ENCODE results near the gene ACTL7B. TPM values are rescaled to one million over a fixed set of nuclear protein-coding genes. Genes with fewer than 3 reads are reported as not detected.
"Not testable (repeated sequence)": the region's sequence is repeated elsewhere in the genome, so short reads cannot be mapped to it uniquely, and the experiment has no call there.

ACTL7B gene, protein sequence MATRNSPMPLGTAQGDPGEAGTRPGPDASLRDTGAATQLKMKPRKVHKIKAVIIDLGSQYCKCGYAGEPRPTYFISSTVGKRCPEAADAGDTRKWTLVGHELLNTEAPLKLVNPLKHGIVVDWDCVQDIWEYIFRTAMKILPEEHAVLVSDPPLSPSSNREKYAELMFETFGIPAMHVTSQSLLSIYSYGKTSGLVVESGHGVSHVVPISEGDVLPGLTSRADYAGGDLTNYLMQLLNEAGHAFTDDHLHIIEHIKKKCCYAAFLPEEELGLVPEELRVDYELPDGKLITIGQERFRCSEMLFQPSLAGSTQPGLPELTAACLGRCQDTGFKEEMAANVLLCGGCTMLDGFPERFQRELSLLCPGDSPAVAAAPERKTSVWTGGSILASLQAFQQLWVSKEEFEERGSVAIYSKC
- total RNA-seq, result not detected

- Histone ChIP-seq H3K36me3 (ENCODE audit: control insufficient read depth in 3 of 3, insufficient read depth in 3 of 3, low read length in 3 of 3) (no peaks in the 10 kb centered on the region), H3K4me3 (ENCODE audit: low read length in 3 of 3) (no peak within 1 kb of the TSS), H3K27ac (ENCODE audit: low read depth, low read length) (no peak within 1 kb of the TSS), H3K4me1 (ENCODE audit: control insufficient read depth in 3 of 3, insufficient read depth in 3 of 3, low read length in 3 of 3) (no peaks in the 10 kb centered on the region), H3K9ac (ENCODE audit: low read depth in 1 of 3, low read length in 3 of 3) (no peak within 1 kb of the TSS), H3K9me3 (ENCODE audit: control insufficient read depth in 3 of 3, low read length in 3 of 3) (no peaks in the 10 kb centered on the region), H3K27me3 (ENCODE audit: control insufficient read depth in 3 of 3, insufficient read depth in 3 of 3, low read length in 3 of 3) (peaks cover 3 to 5% (median 4%) of the 10 kb centered on the region in 3 donors)
Observed at GRCh38 chr9:108855888-108856287, at the start of gene ACTL7B. Gene ACTL7B (minus strand): TSS chr9:108855986. CDS start chr9:108855930, 56 bp downstream.

GRCh38 chr9:108905494-108905893 lies 49.7 kb upstream of the ACTL7B start:
- H3K36me3 ChIP-seq (ENCODE audit: control insufficient read depth in 3 of 3, insufficient read depth in 3 of 3, low read length in 3 of 3), result peaks cover 36 to 74% (median 74%) of the 10 kb centered on the region in 3 donors
- no peak overlapping the region for H3K9ac ChIP-seq (ENCODE audit: low read depth in 1 of 3, low read length in 3 of 3)
- no peaks in the 10 kb centered on the region for H3K27me3 ChIP-seq (ENCODE audit: control insufficient read depth in 3 of 3, insufficient read depth in 3 of 3, low read length in 3 of 3)
- no peaks in the 10 kb centered on the region for H3K4me1 ChIP-seq (ENCODE audit: control insufficient read depth in 3 of 3, insufficient read depth in 3 of 3, low read length in 3 of 3)
- H3K4me3 ChIP-seq (ENCODE audit: low read length in 3 of 3), result no peak overlapping the region
- no peak overlapping the region for H3K27ac ChIP-seq (ENCODE audit: low read depth, low read length)
- H3K9me3 ChIP-seq (ENCODE audit: control insufficient read depth in 3 of 3, low read length in 3 of 3), result no peaks in the 10 kb centered on the region

DNA sequence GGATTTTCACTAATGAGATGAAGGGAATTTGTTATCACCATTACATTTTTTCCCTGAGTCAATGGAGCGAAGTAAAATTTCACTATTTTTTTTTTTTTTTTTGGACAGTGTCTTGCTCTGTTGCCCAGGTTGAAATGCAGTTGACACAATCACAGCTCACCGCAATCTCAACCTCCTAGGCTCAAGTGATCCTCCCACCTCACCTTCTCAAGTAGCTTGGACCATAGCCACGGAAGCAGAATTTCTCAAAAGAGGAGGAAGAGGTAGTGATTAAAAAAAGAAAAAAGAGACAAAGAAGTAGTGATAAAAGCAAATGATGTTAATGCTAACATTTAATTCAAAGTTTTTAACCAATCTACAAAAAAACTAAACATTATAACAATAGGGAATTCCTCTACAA lies 48.4 kb upstream of the ACTL7B start:
- no peak overlapping the region for H3K9ac ChIP-seq (ENCODE audit: low read depth in 1 of 3, low read length in 3 of 3)
- no peaks in the 10 kb centered on the region for H3K4me1 ChIP-seq (ENCODE audit: control insufficient read depth in 3 of 3, insufficient read depth in 3 of 3, low read length in 3 of 3)
- no peaks in the 10 kb centered on the region for H3K27me3 ChIP-seq (ENCODE audit: control insufficient read depth in 3 of 3, insufficient read depth in 3 of 3, low read length in 3 of 3)
- peaks cover 40 to 75% (median 73%) of the 10 kb centered on the region in 3 donors for H3K36me3 ChIP-seq (ENCODE audit: control insufficient read depth in 3 of 3, insufficient read depth in 3 of 3, low read length in 3 of 3)
- no peaks in the 10 kb centered on the region for H3K9me3 ChIP-seq (ENCODE audit: control insufficient read depth in 3 of 3, low read length in 3 of 3)
- H3K27ac ChIP-seq (ENCODE audit: low read depth, low read length), result no peak overlapping the region
- H3K4me3 ChIP-seq (ENCODE audit: low read length in 3 of 3), result no peak overlapping the region

GRCh38 chr9:108903420-108904103 lies 47.8 kb upstream of the ACTL7B start:
- no peaks in the 10 kb centered on the region for H3K4me1 ChIP-seq (ENCODE audit: control insufficient read depth in 3 of 3, insufficient read depth in 3 of 3, low read length in 3 of 3)
- H3K27ac ChIP-seq (ENCODE audit: low read depth, low read length), result no peak overlapping the region
- H3K4me3 ChIP-seq (ENCODE audit: low read length in 3 of 3), result no peak overlapping the region
- H3K9ac ChIP-seq (ENCODE audit: low read depth in 1 of 3, low read length in 3 of 3), result no peak overlapping the region
- no peaks in the 10 kb centered on the region for H3K9me3 ChIP-seq (ENCODE audit: control insufficient read depth in 3 of 3, low read length in 3 of 3)
- peaks cover 37 to 72% (median 70%) of the 10 kb centered on the region in 3 donors for H3K36me3 ChIP-seq (ENCODE audit: control insufficient read depth in 3 of 3, insufficient read depth in 3 of 3, low read length in 3 of 3)
- no peaks in the 10 kb centered on the region for H3K27me3 ChIP-seq (ENCODE audit: control insufficient read depth in 3 of 3, insufficient read depth in 3 of 3, low read length in 3 of 3)

- H3K9ac ChIP-seq (ENCODE audit: low read depth in 1 of 3, low read length in 3 of 3), result no peak overlapping the region
- H3K36me3 ChIP-seq (ENCODE audit: control insufficient read depth in 3 of 3, insufficient read depth in 3 of 3, low read length in 3 of 3), result peaks cover 36 to 70% (median 70%) of the 10 kb centered on the region in 3 donors
- no peaks in the 10 kb centered on the region for H3K4me1 ChIP-seq (ENCODE audit: control insufficient read depth in 3 of 3, insufficient read depth in 3 of 3, low read length in 3 of 3)
- H3K9me3 ChIP-seq (ENCODE audit: control insufficient read depth in 3 of 3, low read length in 3 of 3), result no peaks in the 10 kb centered on the region
- no peak overlapping the region for H3K4me3 ChIP-seq (ENCODE audit: low read length in 3 of 3)
- H3K27ac ChIP-seq (ENCODE audit: low read depth, low read length), result no peak overlapping the region
- no peaks in the 10 kb centered on the region for H3K27me3 ChIP-seq (ENCODE audit: control insufficient read depth in 3 of 3, insufficient read depth in 3 of 3, low read length in 3 of 3)
Observed at GRCh38 chr9:108900176-108900575, 44.4 kb upstream of the ACTL7B start.

- H3K9me3 ChIP-seq (ENCODE audit: control insufficient read depth in 3 of 3, low read length in 3 of 3); H3K9ac ChIP-seq (ENCODE audit: low read depth in 1 of 3, low read length in 3 of 3); H3K27me3 ChIP-seq (ENCODE audit: control insufficient read depth in 3 of 3, insufficient read depth in 3 of 3, low read length in 3 of 3); H3K27ac ChIP-seq (ENCODE audit: low read depth, low read length); H3K4me3 ChIP-seq (ENCODE audit: low read length in 3 of 3); H3K4me1 ChIP-seq (ENCODE audit: control insufficient read depth in 3 of 3, insufficient read depth in 3 of 3, low read length in 3 of 3): not testable (repeated sequence)
- peaks cover 44 to 80% (median 72%) of the 10 kb centered on the region in 3 donors for H3K36me3 ChIP-seq (ENCODE audit: control insufficient read depth in 3 of 3, insufficient read depth in 3 of 3, low read length in 3 of 3)
Observed at GRCh38 chr9:108899023-108899695, 43.4 kb upstream of the ACTL7B start.

GRCh38 chr9:108897324-108898096 lies 41.7 kb upstream of the ACTL7B start:
- peaks cover 52 to 85% (median 85%) of the 10 kb centered on the region in 3 donors for H3K36me3 ChIP-seq (ENCODE audit: control insufficient read depth in 3 of 3, insufficient read depth in 3 of 3, low read length in 3 of 3)
- no peaks in the 10 kb centered on the region for H3K4me1 ChIP-seq (ENCODE audit: control insufficient read depth in 3 of 3, insufficient read depth in 3 of 3, low read length in 3 of 3)
- H3K27me3 ChIP-seq (ENCODE audit: control insufficient read depth in 3 of 3, insufficient read depth in 3 of 3, low read length in 3 of 3), result no peaks in the 10 kb centered on the region
- H3K9me3 ChIP-seq (ENCODE audit: control insufficient read depth in 3 of 3, low read length in 3 of 3), result no peaks in the 10 kb centered on the region
- H3K27ac ChIP-seq (ENCODE audit: low read depth, low read length), result no peak overlapping the region
- no peak overlapping the region for H3K4me3 ChIP-seq (ENCODE audit: low read length in 3 of 3)
- no peak overlapping the region for H3K9ac ChIP-seq (ENCODE audit: low read depth in 1 of 3, low read length in 3 of 3)

DNA sequence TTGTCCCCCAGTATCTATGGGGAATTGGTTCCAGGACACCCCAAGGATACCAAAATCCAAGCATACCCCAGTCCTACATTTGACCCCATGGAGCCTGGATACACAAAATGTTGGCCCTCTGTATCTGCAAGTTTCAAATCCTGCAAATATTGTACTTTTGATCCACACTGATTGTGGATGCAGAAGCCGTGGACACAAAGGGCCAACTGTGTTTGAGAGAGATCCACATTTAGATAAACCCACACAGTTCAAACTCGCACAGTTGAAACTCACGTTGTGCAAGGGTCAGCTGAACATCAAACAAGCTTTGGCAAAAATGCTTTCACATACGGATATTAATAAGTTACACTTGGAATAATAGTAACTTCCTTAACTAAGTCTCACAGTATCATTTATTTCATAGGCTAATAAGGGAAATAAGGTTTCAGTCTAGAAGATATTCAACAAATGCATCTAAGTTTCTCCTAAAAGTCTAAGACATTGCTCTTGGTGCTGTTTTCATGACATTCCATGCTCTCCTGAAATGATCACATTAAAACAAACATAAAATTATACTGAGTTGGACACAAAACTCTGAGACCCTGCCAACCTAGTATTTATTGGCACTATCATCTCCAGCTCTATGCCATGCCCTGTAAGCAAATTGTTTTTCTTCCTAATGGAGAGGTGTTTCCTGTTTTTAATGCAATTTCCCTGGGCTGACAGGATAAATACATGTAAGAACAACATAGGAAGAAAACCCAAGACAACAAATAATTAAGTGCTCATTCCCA lies 38.6 kb upstream of the ACTL7B start:
- Histone ChIP-seq H3K27ac (ENCODE audit: low read depth, low read length) (no peak overlapping the region), H3K4me3 (ENCODE audit: low read length in 3 of 3) (no peak overlapping the region), H3K9me3 (ENCODE audit: control insufficient read depth in 3 of 3, low read length in 3 of 3) (no peaks in the 10 kb centered on the region), H3K9ac (ENCODE audit: low read depth in 1 of 3, low read length in 3 of 3) (no peak overlapping the region), H3K27me3 (ENCODE audit: control insufficient read depth in 3 of 3, insufficient read depth in 3 of 3, low read length in 3 of 3) (no peaks in the 10 kb centered on the region), H3K36me3 (ENCODE audit: control insufficient read depth in 3 of 3, insufficient read depth in 3 of 3, low read length in 3 of 3) (peaks cover 54 to 89% (median 86%) of the 10 kb centered on the region in 3 donors), H3K4me1 (ENCODE audit: control insufficient read depth in 3 of 3, insufficient read depth in 3 of 3, low read length in 3 of 3) (no peaks in the 10 kb centered on the region)

DNA sequence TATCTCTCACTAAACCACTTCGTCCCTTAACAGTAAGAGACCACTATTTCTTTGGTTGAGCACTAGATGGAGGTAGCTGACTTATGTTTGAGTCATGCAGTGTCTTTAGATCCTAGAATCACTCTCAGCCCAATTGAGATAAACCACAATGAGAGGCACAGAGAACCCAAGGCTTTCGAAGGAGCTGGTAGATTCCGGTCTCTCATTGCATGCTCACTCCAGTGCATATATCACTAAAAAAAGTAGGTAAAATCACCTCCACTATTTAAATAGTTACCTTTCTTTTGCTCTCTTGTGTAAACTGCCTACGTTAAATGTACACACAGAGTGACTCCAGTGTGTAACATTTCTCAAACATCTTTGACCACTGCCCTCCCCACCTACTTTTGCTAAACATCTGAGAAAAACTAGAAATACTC lies 33.9 kb upstream of the ACTL7B start:
- Histone ChIP-seq H3K9ac (ENCODE audit: low read depth in 1 of 3, low read length in 3 of 3) (no peak overlapping the region), H3K4me3 (ENCODE audit: low read length in 3 of 3) (no peak overlapping the region), H3K27ac (ENCODE audit: low read depth, low read length) (no peak overlapping the region), H3K9me3 (ENCODE audit: control insufficient read depth in 3 of 3, low read length in 3 of 3) (no peaks in the 10 kb centered on the region), H3K36me3 (ENCODE audit: control insufficient read depth in 3 of 3, insufficient read depth in 3 of 3, low read length in 3 of 3) (peaks cover 38 to 73% (median 62%) of the 10 kb centered on the region in 3 donors), H3K27me3 (ENCODE audit: control insufficient read depth in 3 of 3, insufficient read depth in 3 of 3, low read length in 3 of 3) (no peaks in the 10 kb centered on the region), H3K4me1 (ENCODE audit: control insufficient read depth in 3 of 3, insufficient read depth in 3 of 3, low read length in 3 of 3) (no peaks in the 10 kb centered on the region)
